ENCODE measurements around the gene SEL1L2.

SEL1L2 gene

GRCh38 chr20:13930281-13930680 is 60.1 kb downstream of the SEL1L2 start:
- no peak for DNase-seq (ENCODE audit: low read depth in 2 of 2)

DNA sequence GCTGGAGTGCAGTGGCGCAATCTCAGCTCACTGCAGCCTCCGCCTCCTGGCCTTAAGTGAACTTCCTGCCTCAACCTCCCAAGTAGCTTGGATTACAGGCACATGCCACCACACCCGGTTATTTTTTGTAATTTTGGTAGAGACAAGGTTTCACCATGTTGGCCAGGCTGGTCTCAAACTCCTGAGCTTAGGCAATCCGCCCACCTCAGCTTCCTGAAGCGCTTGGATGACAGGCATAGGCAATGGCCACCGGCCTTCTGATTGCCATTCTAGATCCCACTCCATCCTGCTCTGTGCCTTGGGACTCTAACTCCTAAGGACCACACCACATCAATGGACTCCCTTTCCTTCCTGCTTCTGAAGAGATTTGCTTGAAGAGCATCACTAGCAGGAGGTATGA is 60.6 kb downstream of the SEL1L2 start:
- no peak for DNase-seq (ENCODE audit: low read depth in 2 of 2)

- no peak for DNase-seq (ENCODE audit: low read depth in 2 of 2)
Measured at GRCh38 chr20:13928901-13929300, 61.5 kb downstream of the SEL1L2 start.

GRCh38 chr20:13927171-13927570 is 63.2 kb downstream of the SEL1L2 start:
- DNase-seq (ENCODE audit: low read depth in 2 of 2) = no peak

- DNase-seq (ENCODE audit: low read depth in 2 of 2) = no peak
Measured at GRCh38 chr20:13922241-13922640, 68.2 kb downstream of the SEL1L2 start.

GRCh38 chr20:13915284-13915683 is 75.1 kb downstream of the SEL1L2 start:
- no peak for DNase-seq (ENCODE audit: low read depth in 2 of 2)

DNA sequence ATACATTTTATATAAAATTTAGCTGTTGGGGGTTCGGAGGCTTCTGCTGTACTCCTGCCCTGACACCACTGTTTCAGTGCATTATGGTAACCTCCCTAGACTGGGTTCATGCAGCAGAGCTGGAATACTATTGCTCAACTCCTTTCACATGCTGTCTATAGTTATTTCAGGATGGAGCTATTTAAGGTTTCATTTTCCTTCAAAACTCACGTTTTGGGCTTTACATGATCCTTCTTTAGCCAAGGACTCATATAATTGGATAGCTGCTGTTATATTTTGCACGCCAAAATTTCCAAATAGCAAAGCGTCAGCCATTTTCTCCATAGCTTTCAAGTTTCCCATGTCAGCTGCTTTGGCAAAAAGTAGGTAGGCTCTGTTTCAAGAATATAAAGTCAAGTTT is 76.8 kb downstream of the SEL1L2 start:
- DNase-seq (ENCODE audit: low read depth in 2 of 2) = no peak

DNA sequence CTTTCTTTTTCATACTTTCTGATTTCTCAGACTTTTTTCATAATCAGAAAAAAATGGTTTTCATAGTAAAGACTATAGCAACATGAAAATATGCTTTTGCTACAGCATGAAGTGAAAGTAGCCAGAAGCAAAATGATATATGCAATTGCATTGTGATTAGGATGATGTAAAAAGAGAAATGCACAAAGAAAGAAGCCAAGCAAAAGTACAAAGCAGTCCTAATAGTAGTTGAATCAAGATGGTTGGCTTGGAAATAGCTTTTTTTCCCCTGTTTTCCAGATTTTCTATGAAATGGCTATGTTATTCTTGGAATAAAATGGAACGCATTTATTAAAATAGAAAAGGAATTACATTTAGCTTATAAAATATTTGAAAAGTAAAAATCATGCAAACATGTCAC is 77.3 kb downstream of the SEL1L2 start:
- no peak for DNase-seq (ENCODE audit: low read depth in 2 of 2)

DNA sequence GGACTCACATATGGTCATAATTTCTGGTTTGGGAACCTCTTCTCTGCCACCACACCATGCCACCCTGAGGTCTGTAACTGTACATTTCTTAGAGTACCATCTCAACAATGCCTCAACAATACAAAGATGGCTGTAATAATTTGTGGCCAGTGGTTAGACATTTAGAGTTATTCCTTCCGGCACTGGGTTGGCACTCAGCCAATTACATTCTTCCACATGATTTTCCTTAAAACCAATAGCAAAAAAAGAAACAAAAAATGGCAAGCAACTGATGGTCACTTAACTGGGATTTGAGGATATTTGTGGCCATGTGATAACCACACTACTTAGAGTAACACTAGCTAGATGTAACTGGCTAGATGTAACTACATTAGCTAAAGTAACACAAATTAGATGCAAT is 79.9 kb downstream of the SEL1L2 start:
- no peak for DNase-seq (ENCODE audit: low read depth in 2 of 2)

- DNase-seq (ENCODE audit: low read depth in 2 of 2) = no peak
Measured at GRCh38 chr20:13909067-13909466, 81.3 kb downstream of the SEL1L2 start.

- no peak for DNase-seq (ENCODE audit: low read depth in 2 of 2)
Measured at GRCh38 chr20:13904766-13905165, 85.6 kb downstream of the SEL1L2 start.

DNA sequence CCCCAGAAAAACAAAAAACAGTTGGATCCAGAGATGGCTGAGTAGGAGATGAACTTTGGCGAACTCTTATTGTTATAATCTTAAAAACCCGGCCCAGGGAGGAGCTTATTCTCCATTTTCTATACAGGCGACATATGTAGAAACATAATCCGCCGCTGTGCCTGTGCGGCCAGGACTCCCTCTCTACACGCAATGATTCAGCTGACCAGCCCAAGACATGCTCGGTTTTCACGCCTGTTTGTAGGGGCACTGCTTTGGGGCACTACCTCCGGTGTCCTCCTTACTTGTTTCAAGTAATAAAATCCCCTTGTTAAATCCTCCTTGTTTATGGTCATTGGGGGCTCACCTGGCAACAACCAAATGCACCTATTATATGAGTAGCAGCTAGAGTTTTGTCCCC is 89.9 kb downstream of the SEL1L2 start:
- no peak for DNase-seq (ENCODE audit: low read depth in 2 of 2)

DNA sequence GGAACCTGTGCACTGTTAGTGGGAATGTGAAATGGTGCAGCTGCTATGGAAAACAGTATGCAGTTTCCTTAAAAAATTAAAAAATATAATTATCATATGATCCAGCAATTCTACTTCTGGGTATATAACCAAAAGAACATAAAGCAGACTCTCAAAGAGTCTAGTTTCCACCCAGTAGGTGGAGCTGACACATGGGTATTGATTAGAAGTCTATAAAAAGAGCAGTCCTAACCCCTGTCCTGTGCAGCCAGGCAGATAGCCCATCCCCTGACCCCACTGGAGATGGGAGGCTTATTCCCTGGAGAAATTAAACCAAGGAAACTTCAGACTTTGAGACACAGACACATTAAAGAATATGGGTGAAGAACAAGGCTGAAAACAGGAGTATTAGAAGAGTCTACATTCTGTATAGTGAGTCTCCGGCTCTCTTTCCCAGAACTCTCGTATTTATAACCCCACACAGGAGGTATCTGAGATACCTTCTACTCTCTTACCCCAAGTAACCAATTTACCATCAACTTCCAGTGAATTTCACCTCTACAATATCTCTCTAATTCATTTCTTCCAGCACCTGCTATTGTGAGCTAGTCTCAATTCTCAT is 92.3 kb downstream of the SEL1L2 start:
- no peak for DNase-seq (ENCODE audit: low read depth in 2 of 2)

DNA sequence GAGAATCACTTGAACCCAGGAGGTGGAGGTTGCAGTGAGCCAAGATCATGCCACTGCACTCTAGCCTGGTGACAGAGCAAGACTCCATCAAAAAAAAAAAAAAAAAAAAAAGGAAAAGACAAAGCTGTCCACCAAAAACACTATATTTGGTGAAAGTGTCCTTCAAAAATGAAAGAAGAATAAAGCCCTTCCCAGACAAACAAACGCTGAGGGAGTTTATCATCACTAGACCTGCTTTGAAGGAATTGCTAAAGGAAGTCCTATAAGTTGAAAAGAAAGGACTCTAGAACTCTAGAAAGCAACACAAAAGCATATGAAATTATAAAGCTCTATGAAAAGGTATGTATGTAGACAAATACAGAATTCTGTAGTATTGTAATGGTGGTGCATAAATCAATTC is 98.8 kb downstream of the SEL1L2 start:
- DNase-seq (ENCODE audit: low read depth in 2 of 2) = no peak

- no peak for DNase-seq (ENCODE audit: low read depth in 2 of 2)
Measured at GRCh38 chr20:13884803-13885202, 105.6 kb downstream of the SEL1L2 start.

DNA sequence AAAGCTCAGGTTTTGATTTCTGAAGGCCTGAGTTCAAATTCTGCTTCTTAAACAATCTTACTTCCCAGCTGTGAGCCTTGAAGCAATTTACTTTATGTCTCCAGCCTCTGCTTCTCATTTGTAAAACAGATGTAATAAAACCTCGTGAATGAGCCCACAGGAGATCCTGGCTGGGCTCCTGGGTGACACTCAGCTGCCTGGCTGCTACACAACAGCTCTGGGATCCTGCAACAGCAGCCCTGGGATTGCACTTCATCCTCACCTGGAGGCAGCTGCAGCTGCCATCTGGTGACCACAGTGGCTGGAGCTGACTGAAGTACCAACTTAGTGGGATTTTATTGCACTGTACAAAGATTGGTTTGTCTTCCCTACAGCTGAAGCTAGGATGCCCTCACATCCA is 107.0 kb downstream of the SEL1L2 start:
- no peak for DNase-seq (ENCODE audit: low read depth in 2 of 2)

DNA sequence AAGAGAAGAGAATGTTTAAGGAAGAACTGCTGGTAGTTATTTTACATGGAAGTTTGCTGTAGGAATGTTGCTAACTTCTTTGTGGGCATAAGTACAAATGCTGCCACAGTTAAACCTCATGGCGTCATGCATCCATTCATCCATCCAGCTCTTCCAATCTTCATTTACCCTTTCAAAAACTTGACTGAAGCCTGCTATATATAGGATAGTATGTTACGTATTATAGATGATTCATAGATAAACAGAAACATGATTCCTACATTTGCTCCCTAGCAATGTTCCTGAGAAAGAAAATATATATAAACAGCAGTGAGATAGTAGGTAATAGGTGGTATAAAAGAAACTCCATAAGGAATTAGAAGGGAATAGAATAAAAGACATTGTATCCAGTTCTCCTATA is 111.8 kb downstream of the SEL1L2 start:
- no peak for DNase-seq (ENCODE audit: low read depth in 2 of 2)

- DNase-seq (ENCODE audit: low read depth in 2 of 2) = no peak
Measured at GRCh38 chr20:13877793-13878192, 112.6 kb downstream of the SEL1L2 start.

DNA sequence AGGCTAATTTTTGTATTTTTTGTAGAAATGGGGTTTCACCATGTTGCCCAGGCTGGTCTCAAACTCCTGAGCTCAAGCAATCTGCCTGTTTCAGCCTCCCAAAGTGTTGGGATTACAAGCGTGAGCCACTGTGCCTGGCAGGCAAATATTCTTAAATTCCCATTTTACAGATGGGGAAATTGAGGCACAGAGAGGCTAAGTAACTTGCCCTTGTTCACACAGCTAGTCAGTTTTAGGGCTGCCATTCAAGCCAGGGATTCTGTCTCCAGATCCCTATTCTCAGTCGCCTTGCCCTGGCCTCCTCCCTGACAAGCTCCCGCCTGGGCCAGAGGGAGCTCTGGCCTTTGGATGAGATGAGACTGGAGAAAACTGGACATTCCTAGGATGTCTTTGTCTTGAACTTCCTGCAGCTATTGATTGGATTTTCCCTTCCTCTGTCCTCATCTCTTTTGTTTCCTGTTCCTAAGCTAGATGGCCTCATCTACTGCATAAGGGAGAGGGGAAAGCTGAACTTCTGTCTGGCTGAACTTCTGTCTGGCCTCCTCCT is 115.1 kb downstream of the SEL1L2 start:
- DNase-seq (ENCODE audit: low read depth in 2 of 2) = no peak

- DNase-seq (ENCODE audit: low read depth in 2 of 2) = no peak
Measured at GRCh38 chr20:13874394-13875157, 115.8 kb downstream of the SEL1L2 start.

DNA sequence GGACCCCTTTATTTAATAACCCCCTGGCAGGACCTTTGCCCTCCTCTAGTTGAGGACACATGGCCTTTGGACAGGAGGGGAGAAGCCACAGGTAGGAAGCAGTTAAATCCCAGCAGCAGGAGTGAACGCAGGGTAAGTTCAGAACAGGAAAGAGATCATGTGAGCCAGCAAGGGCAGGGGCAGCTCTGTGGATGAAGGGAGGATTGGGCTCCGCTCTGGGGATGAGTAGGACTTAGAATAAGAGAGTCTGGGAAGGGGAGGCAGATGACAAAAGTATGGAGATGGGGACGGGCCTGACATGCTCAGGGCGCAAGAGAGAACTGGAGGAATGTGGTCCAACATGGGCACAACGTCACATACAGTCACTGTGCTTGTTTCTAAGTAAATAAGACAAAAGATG is 116.6 kb downstream of the SEL1L2 start:
- no peak for DNase-seq (ENCODE audit: low read depth in 2 of 2)

GRCh38 chr20:13870170-13870748 is 120.2 kb downstream of the SEL1L2 start:
- no peak for DNase-seq (ENCODE audit: low read depth in 2 of 2)

GRCh38 chr20:13868331-13868730 is 122.1 kb downstream of the SEL1L2 start:
- DNase-seq (ENCODE audit: low read depth in 2 of 2) = no peak

Measured in stimulated activated CD8-positive, alpha-beta memory T cell treated with anti-CD3 and anti-CD28 coated beads, Interleukin-15, amount 100 ng/mL, for 4 hours (primary cell).